Parathyroid adenoma (tissue), 2 donors: ENCODE measurements around the gene MCCC1.
A peak's percentile ranks its signal among the peaks of the same experiment; 100 is the strongest.

ENCODE experiments used
- H2AFZ ChIP-seq: fragments of 300-600 bp; sonication (generic); one replicate; pipeline ENCODE4 v1.7.0; 2017; ENCODE audit warnings: antibody characterized with exemption, mild to moderate bottlenecking
- H3K27ac ChIP-seq: fragments of 300-600 bp; sonication (generic); one replicate; pipeline ENCODE4 v1.7.0; 2017
- H3K27me3 ChIP-seq: fragments of 300-600 bp; sonication (generic); one replicate; pipeline ENCODE4 v1.7.0; 2017; ENCODE audit warnings: low read length; ENCODE audit not compliant: control insufficient read depth, insufficient read depth
- H3K36me3 ChIP-seq: fragments of 300-600 bp; sonication (generic); one replicate; pipeline ENCODE4 v1.7.0; 2017; ENCODE audit warnings: low read length; ENCODE audit not compliant: control insufficient read depth, insufficient read depth
- H3K4me1 ChIP-seq: fragments of 300-600 bp; sonication (generic); one replicate; pipeline ENCODE4 v1.7.0; 2017; ENCODE audit warnings: control low read depth
- H3K4me2 ChIP-seq: fragments of 300-600 bp; sonication (generic); one replicate; pipeline ENCODE4 v1.7.0; 2017; ENCODE audit warnings: low read length
- H3K4me3 ChIP-seq: fragments of 300-600 bp; sonication (generic); one replicate; pipeline ENCODE4 v1.7.0; 2017; ENCODE audit warnings: low read depth, low read length
- H3K79me2 ChIP-seq: fragments of 300-600 bp; sonication (generic); one replicate; pipeline ENCODE4 v1.7.0; 2017; ENCODE audit warnings: control low read depth
- H3K9ac ChIP-seq: fragments of 300-600 bp; sonication (generic); one replicate; pipeline ENCODE4 v1.7.0; 2017; ENCODE audit warnings: mild to moderate bottlenecking
- H3K9me3 ChIP-seq: fragments of 300-600 bp; sonication (generic); one replicate; pipeline ENCODE4 v1.7.0; 2017; ENCODE audit warnings: low read length; ENCODE audit not compliant: control insufficient read depth
- CTCF ChIP-seq: fragments of 300-600 bp; sonication (generic); IDR thresholded peaks from one replicate; pipeline ENCODE4 v1.7.0; 2017; ENCODE audit warnings: antibody characterized with exemption, mild to moderate bottlenecking
- donor health status: primary hyperparathyroidism.

The MCCC1 gene

GRCh38 chr3:182979103-182979673, 120.1 kb downstream of the MCCC1 start:
- no peaks in the 10 kb centered on the region for H3K27me3 ChIP-seq
- peak overlapping the region; percentile 96 for H3K4me2 ChIP-seq
- H3K9me3 ChIP-seq: no peaks in the 10 kb centered on the region
- H3K27ac ChIP-seq: no peak overlapping the region
- H2AFZ ChIP-seq: peak overlapping the region; percentile 74
- no peaks in the 10 kb centered on the region for H3K36me3 ChIP-seq
- TF ChIP-seq CTCF: no peak
- H3K79me2 ChIP-seq: peaks cover 23% of the 10 kb centered on the region
- no peak overlapping the region for H3K9ac ChIP-seq
- H3K4me3 ChIP-seq: peak overlapping the region; percentile 78
- H3K4me1 ChIP-seq: peaks cover 4% of the 10 kb centered on the region

DNA sequence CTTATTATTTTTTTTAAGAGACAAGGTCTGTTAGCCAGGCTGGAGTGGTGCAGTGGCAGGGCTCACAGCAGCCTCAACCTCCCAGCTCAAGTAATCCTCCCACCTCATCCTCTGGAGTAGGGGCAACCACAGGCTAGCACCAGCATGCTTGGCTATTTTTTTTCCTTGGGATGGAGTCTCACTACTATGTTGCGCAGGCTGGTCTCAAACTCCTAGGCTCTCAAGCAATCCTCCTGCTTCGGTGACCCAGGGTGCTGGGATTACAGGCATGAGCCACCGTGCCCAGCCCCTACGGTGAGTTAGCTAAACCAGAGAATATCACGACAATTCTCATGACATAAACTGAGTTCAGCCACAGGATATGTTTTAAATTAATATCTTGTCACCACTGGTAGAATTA, 120.9 kb downstream of the MCCC1 start:
- Histone ChIP-seq H3K9me3 (no peaks in the 10 kb centered on the region), H3K4me3 (no peak overlapping the region), H3K4me2 (peak overlapping the region; percentile 96), H3K79me2 (peaks cover 25% of the 10 kb centered on the region), H2AFZ (no peak overlapping the region), H3K27me3 (no peaks in the 10 kb centered on the region), H3K36me3 (no peaks in the 10 kb centered on the region), H3K27ac (no peak overlapping the region), H3K4me1 (peaks cover 4% of the 10 kb centered on the region), H3K9ac (no peak overlapping the region)
- TF ChIP-seq CTCF: no peak

- TF ChIP-seq CTCF: no peak
- Histone ChIP-seq H3K4me1 (peaks cover under 1% of the 10 kb centered on the region), H3K9ac (no peak overlapping the region), H3K79me2 (peaks cover 26% of the 10 kb centered on the region), H2AFZ (no peak overlapping the region), H3K4me3 (no peak overlapping the region), H3K4me2 (no peak overlapping the region), H3K27ac (no peak overlapping the region), H3K36me3 (no peaks in the 10 kb centered on the region), H3K27me3 (no peaks in the 10 kb centered on the region), H3K9me3 (no peaks in the 10 kb centered on the region)
These were observed 126.2 kb downstream of the MCCC1 start for GRCh38 chr3:182973047-182973446.

DNA sequence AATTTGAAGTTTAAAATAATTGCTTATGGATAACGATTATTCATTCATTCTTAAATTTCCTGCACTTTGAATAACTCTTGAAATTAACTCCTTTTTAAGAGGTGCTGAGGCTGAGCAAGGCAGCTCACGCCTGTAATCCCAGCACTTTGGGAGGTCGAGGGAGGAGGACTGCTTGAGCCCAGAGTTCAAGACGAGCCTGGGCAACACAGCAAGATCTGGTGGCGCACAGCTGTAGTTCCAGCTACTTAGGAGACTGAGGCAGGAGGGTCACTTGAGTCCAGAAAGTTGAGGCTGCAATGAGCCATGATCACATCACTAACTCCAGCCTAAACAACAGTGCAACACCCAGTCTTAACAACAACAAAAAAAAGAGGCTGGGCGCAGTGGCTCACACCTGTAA, 126.9 kb downstream of the MCCC1 start:
- Histone ChIP-seq H3K9ac (no peak overlapping the region), H3K27me3 (no peaks in the 10 kb centered on the region), H3K4me1 (peaks cover 6% of the 10 kb centered on the region), H3K27ac (no peak overlapping the region), H3K36me3 (no peaks in the 10 kb centered on the region), H3K4me2 (no peak overlapping the region), H2AFZ (no peak overlapping the region), H3K9me3 (no peaks in the 10 kb centered on the region), H3K4me3 (no peak overlapping the region), H3K79me2 (peaks cover 28% of the 10 kb centered on the region)
- no peak for TF ChIP-seq CTCF

DNA sequence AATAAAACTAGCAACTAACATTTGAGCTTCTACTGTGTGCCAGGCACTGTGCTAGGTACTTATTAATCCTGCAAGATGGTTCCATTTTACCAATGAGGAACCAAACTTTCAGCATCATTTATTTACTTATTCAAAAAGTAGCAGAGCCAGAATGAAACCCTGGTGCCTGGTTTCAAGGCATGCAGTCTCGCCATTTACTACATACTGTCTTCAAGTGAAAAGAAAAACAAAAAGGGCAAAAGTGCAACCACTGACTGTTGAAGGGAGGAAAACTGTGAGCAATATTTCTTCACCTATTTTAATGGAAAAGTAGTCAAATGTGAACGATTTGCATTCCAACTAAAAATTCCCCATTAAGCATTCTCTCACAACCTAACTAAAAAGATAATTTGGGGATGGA, 127.7 kb downstream of the MCCC1 start:
- Histone ChIP-seq H3K9me3 (no peaks in the 10 kb centered on the region), H3K79me2 (peaks cover 27% of the 10 kb centered on the region), H2AFZ (no peak overlapping the region), H3K36me3 (no peaks in the 10 kb centered on the region), H3K4me2 (no peak overlapping the region), H3K4me1 (peaks cover 6% of the 10 kb centered on the region), H3K9ac (no peak overlapping the region), H3K4me3 (no peak overlapping the region), H3K27me3 (no peaks in the 10 kb centered on the region), H3K27ac (no peak overlapping the region)
- no peak for TF ChIP-seq CTCF
